Nephron (organoid): ENCODE results near the gene PABPN1.
"Not testable (repeated sequence)": the region's sequence is repeated elsewhere in the genome, so short reads cannot be mapped to it uniquely, and the experiment has no call there.

Experiments used
- H3K27ac Mint-ChIP-seq, 3 experiments: 2 replicates each; pipeline ENCODE4 v1.8.0; 2020; ENCODE audit warnings: mixed read lengths in 3 of 3, mild to moderate bottlenecking in 2 of 3, moderate library complexity in 1 of 3
- H3K27me3 Mint-ChIP-seq: 2 replicates; pipeline ENCODE4 v1.8.0; 2021; ENCODE audit warnings: low read depth, mild to moderate bottlenecking, moderate library complexity, mixed read lengths
- H3K36me3 Mint-ChIP-seq: 2 replicates; pipeline ENCODE4 v1.8.0; 2020; ENCODE audit warnings: low read depth, mixed read lengths
- H3K4me1 Mint-ChIP-seq: 2 replicates; pipeline ENCODE4 v1.8.0; 2020; ENCODE audit warnings: mixed read lengths
- H3K4me3 Mint-ChIP-seq, 3 experiments: 2 replicates each; pipeline ENCODE4 v1.8.0; 2020; ENCODE audit warnings: mild to moderate bottlenecking in 3 of 3, mixed read lengths in 3 of 3, moderate library complexity in 2 of 3
- H3K9me3 Mint-ChIP-seq: 2 replicates; pipeline ENCODE4 v1.8.0; 2020; ENCODE audit warnings: mixed read lengths
- CTCF ChIP-seq, 3 experiments: fragments of 200-600 bp; sonication (generic); IDR thresholded peaks; one replicate each; pipeline ENCODE4 v1.5.0; 2021; ENCODE audit warnings: antibody characterized with exemption in 3 of 3; ENCODE audit not compliant: unreplicated experiment in 3 of 3

The PABPN1 gene

GRCh38 chr14:23324993-23325392 is 3.7 kb downstream of the PABPN1 start:
- no peaks in the 10 kb centered on the region for H3K27me3 Mint-ChIP-seq
- H3K27ac Mint-ChIP-seq = peak overlapping the region in 2 of 3 experiments; percentile 46 to 79
- no peak for TF ChIP-seq CTCF (IDR thresholded peaks at IDR 0.05; ENCODE audit: unreplicated experiment in 3 of 3)

GRCh38 chr14:23325746-23326145 is 4.5 kb downstream of the PABPN1 start:
- H3K9me3 Mint-ChIP-seq, H3K27me3 Mint-ChIP-seq: not testable (repeated sequence)
- peak overlapping the region; percentile 14 to 69 (median 24) for H3K27ac Mint-ChIP-seq
- peaks cover 22% of the 10 kb centered on the region for H3K4me1 Mint-ChIP-seq
- peak overlapping the region; percentile 7 to 17 (median 15) for H3K4me3 Mint-ChIP-seq
- H3K36me3 Mint-ChIP-seq = peaks cover 41% of the 10 kb centered on the region

More at GRCh38 chr14:23324993-23325392, 3.7 kb downstream of the PABPN1 start:
- H3K4me3 Mint-ChIP-seq = peak overlapping the region; percentile 22 to 64 (median 62)
- H3K36me3 Mint-ChIP-seq = peaks cover 46% of the 10 kb centered on the region
- peaks cover 28% of the 10 kb centered on the region for H3K4me1 Mint-ChIP-seq
- H3K9me3 Mint-ChIP-seq = no peaks in the 10 kb centered on the region

- peaks cover 40% of the 10 kb centered on the region for H3K36me3 Mint-ChIP-seq
- peak overlapping the region in 1 of 3 experiments; percentile 61 for H3K4me3 Mint-ChIP-seq
- no peaks in the 10 kb centered on the region for H3K27me3 Mint-ChIP-seq
- H3K27ac Mint-ChIP-seq = peak overlapping the region; percentile 20 to 68 (median 21)
- no peaks in the 10 kb centered on the region for H3K9me3 Mint-ChIP-seq
- peaks cover 22% of the 10 kb centered on the region for H3K4me1 Mint-ChIP-seq
- TF ChIP-seq CTCF (IDR thresholded peaks at IDR 0.05; ENCODE audit: unreplicated experiment in 3 of 3) = no peak
Measured at GRCh38 chr14:23326491-23327332, 5.5 kb downstream of the PABPN1 start.

GRCh38 chr14:23327947-23328744 is 6.9 kb downstream of the PABPN1 start:
- peak; percentile 86 to 93 (median 89) for TF ChIP-seq CTCF (IDR thresholded peaks at IDR 0.05; ENCODE audit: unreplicated experiment in 3 of 3)
- Mint-ChIP-seq H3K36me3 (peaks cover 27% of the 10 kb centered on the region), H3K4me3 (peak overlapping the region in 1 of 3 experiments; percentile 53), H3K27me3 (no peaks in the 10 kb centered on the region), H3K4me1 (peaks cover 12% of the 10 kb centered on the region), H3K27ac (peak overlapping the region; percentile 21 to 73 (median 73)), H3K9me3 (no peaks in the 10 kb centered on the region)

GRCh38 chr14:23335623-23336022 is 14.4 kb downstream of the PABPN1 start:
- no peaks in the 10 kb centered on the region for H3K4me1 Mint-ChIP-seq
- H3K36me3 Mint-ChIP-seq = no peaks in the 10 kb centered on the region
- peaks cover 11% of the 10 kb centered on the region for H3K27me3 Mint-ChIP-seq
- H3K9me3 Mint-ChIP-seq = peaks cover 9% of the 10 kb centered on the region
- no peak overlapping the region for H3K4me3 Mint-ChIP-seq
- no peak for TF ChIP-seq CTCF (IDR thresholded peaks at IDR 0.05; ENCODE audit: unreplicated experiment in 3 of 3)
- H3K27ac Mint-ChIP-seq = no peak overlapping the region
